Lower lobe of right lung (tissue), 2 donors: ENCODE results near the gene ZNF280A. TPM values are rescaled to one million over a fixed set of nuclear protein-coding genes. Genes with fewer than 3 reads are reported as not detected.

Experiments
- ATAC-seq, 2 donors: fragments of 200-7000 bp; cut with Tn5 transposase; one replicate each; pipeline ENCODE4 v1.9.1; 2020 to 2022; ENCODE audit warnings: mild to moderate bottlenecking in 2 of 2, moderate library complexity in 2 of 2
- DNase-seq: peaks from one replicate; pipeline ENCODE4 v3.0.0-alpha.2; 2020
- H3K27ac ChIP-seq: fragments of 200-600 bp; one replicate; pipeline ENCODE4 v1.8.0; 2022
- H3K27me3 ChIP-seq: fragments of 200-600 bp; one replicate; pipeline ENCODE4 v1.8.0; 2022; ENCODE audit warnings: low read depth
- H3K36me3 ChIP-seq: fragments of 200-600 bp; one replicate; pipeline ENCODE4 v1.8.0; 2022; ENCODE audit warnings: mild to moderate bottlenecking
- H3K4me1 ChIP-seq: fragments of 200-600 bp; one replicate; pipeline ENCODE4 v1.8.0; 2022
- H3K4me3 ChIP-seq: fragments of 200-600 bp; one replicate; pipeline ENCODE4 v1.8.0; 2022; ENCODE audit warnings: mild to moderate bottlenecking
- H3K9me3 ChIP-seq: fragments of 200-600 bp; one replicate; pipeline ENCODE4 v1.8.0; 2022
- intact Hi-C: fragments of 100-400 bp; cut with DNase I; formaldehyde crosslinking; loops from one replicate; pipeline ENCODE4 v1.11.0; 2022
- long read RNA-seq: library from polyadenylated mRNA; unstranded; transcript quantifications from one replicate; pipeline ENCODE4 v2.0.0, GENCODE V29; 2021
- total RNA-seq: library from RNA; stranded (reverse); fragmentation: NEBNext Ultra II Directional; extraction: Animal tissue kit (Norgen Biotek cat#: 25700); gene quantifications from one replicate; pipeline ENCODE4 v1.2.1, GENCODE V29; 2021
- TF ChIP-seq, protein P1 (sequence below): fragments of 200-600 bp; IDR thresholded peaks from one replicate; pipeline ENCODE4 v1.8.0; 2022; ENCODE audit warnings: antibody characterized with exemption, mild to moderate bottlenecking
- donor health status: DM: no; HTN: yes; CAD: no; lungs with severe emphysema.

Gene ZNF280A, protein sequence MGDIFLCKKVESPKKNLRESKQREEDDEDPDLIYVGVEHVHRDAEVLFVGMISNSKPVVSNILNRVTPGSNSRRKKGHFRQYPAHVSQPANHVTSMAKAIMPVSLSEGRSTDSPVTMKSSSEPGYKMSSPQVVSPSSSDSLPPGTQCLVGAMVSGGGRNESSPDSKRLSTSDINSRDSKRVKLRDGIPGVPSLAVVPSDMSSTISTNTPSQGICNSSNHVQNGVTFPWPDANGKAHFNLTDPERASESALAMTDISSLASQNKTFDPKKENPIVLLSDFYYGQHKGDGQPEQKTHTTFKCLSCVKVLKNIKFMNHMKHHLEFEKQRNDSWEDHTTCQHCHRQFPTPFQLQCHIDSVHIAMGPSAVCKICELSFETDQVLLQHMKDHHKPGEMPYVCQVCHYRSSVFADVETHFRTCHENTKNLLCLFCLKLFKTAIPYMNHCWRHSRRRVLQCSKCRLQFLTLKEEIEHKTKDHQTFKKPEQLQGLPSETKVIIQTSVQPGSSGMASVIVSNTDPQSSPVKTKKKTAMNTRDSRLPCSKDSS
- total RNA-seq: not detected
- long read RNA-seq: 0 reads

GRCh38 chr22:22520020-22520656 lies at the start of gene ZNF280A:
Gene ZNF280A (minus strand): TSS chr22:22520270. CDS start chr22:22515630, 4,640 bp downstream.
- H3K27ac ChIP-seq: no peak within 1 kb of the TSS
- DNase-seq (no peak), ATAC-seq (no peak)
- H3K4me1 ChIP-seq: no peaks in the 10 kb centered on the region
- no peaks in the 10 kb centered on the region for H3K9me3 ChIP-seq
- no peaks in the 10 kb centered on the region for H3K36me3 ChIP-seq
- intact Hi-C loops: no loop called here
- TF ChIP-seq, protein P1, sequence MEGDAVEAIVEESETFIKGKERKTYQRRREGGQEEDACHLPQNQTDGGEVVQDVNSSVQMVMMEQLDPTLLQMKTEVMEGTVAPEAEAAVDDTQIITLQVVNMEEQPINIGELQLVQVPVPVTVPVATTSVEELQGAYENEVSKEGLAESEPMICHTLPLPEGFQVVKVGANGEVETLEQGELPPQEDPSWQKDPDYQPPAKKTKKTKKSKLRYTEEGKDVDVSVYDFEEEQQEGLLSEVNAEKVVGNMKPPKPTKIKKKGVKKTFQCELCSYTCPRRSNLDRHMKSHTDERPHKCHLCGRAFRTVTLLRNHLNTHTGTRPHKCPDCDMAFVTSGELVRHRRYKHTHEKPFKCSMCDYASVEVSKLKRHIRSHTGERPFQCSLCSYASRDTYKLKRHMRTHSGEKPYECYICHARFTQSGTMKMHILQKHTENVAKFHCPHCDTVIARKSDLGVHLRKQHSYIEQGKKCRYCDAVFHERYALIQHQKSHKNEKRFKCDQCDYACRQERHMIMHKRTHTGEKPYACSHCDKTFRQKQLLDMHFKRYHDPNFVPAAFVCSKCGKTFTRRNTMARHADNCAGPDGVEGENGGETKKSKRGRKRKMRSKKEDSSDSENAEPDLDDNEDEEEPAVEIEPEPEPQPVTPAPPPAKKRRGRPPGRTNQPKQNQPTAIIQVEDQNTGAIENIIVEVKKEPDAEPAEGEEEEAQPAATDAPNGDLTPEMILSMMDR: no peak
- H3K4me3 ChIP-seq: no peak within 1 kb of the TSS
- peaks cover 12% of the 10 kb centered on the region for H3K27me3 ChIP-seq

GRCh38 chr22:22569218-22569617 lies 49.1 kb upstream of the ZNF280A start:
- TF ChIP-seq, protein P1: no peak
- H3K27me3 ChIP-seq: peaks cover 8% of the 10 kb centered on the region

DNA sequence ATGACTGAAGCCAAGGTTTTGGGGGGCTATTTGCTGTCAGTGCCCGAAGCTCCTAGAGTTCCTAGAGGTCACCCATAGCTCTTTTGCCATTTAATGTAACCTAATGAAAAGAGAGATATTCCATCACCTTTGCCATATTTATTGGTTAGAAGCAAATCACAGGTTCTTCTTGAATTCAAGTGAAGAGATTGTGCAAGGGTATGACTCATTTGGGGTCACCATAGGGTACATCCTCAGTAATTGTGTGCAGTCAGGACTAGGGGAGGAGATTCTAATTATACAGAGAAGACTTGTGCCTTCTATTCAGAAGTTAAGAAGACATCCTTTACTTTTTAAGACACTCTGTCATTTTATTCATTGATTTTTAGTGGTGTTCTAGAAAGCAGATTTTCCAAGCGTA lies 45.9 kb upstream of the ZNF280A start:
- no peak overlapping the region for H3K4me3 ChIP-seq
- peaks cover 8% of the 10 kb centered on the region for H3K27me3 ChIP-seq
- H3K27ac ChIP-seq: no peak overlapping the region
- no peaks in the 10 kb centered on the region for H3K4me1 ChIP-seq
- no peaks in the 10 kb centered on the region for H3K9me3 ChIP-seq
- no peaks in the 10 kb centered on the region for H3K36me3 ChIP-seq
- DNase-seq: no peak
- TF ChIP-seq, protein P1: no peak
- intact Hi-C loops: no loop called here
- no peak for ATAC-seq

More at GRCh38 chr22:22569218-22569617, 49.1 kb upstream of the ZNF280A start:
- H3K9me3 ChIP-seq: no peaks in the 10 kb centered on the region
- H3K4me3 ChIP-seq: no peak overlapping the region
- intact Hi-C loops: no loop called here
- H3K27ac ChIP-seq: no peak overlapping the region
- no peaks in the 10 kb centered on the region for H3K36me3 ChIP-seq
- no peaks in the 10 kb centered on the region for H3K4me1 ChIP-seq
- no peak for DNase-seq
- ATAC-seq: no peak

DNA sequence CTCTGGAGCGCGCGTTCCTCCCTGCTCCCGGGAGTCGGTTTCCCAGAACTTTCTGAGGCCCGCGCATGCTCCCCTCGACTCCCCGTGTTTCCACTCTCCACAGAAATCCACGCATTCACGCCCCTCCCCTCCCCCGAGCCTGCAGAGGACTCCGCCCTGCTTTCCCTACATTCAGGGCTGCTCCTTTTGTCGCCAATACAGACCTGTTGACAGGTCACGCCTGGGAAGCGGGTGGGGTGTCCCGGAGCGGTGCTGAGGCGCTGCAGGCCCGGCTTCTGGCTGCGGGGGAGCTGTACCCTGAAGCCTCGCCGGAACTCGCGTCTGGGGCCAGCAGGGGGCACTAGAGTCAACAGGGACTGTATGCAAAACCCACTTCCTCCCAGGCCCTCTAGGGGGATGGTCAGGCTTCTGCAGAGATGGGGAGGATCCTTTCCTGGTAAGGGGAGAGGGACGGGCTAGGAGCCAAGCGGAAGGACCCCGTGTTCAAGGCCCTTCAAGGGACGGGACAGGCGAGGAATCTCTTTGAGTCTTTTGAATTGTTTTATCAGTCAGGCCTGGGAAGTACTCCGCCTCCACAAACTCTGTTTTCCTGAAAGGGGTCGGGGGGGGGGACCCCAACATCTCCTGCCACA lies 39.0 kb upstream of the ZNF280A start, which contains the start of gene PRAME:
Gene PRAME (minus strand): TSS at position 294 of the 632 bp plus-strand sequence. CDS start 2,433 bp downstream, outside the sequence.
- no peaks in the 10 kb centered on the region for H3K27me3 ChIP-seq
- H3K36me3 ChIP-seq: no peaks in the 10 kb centered on the region
- intact Hi-C loops: no loop called here
- no peak within 1 kb of the TSS for H3K27ac ChIP-seq
- ATAC-seq: peak; percentile 53 to 77
- no peaks in the 10 kb centered on the region for H3K9me3 ChIP-seq
- peak; percentile 75 for DNase-seq
- H3K4me1 ChIP-seq: no peaks in the 10 kb centered on the region
- TF ChIP-seq, protein P1: peak; percentile 57
- H3K4me3 ChIP-seq: no peak within 1 kb of the TSS
